GM10266 (cell line): Measurements from ENCODE around the gene ELK1.
A peak's percentile ranks its signal among the peaks of the same experiment; 100 is the strongest.
"Not testable (repeated sequence)": the region's sequence is repeated elsewhere in the genome, so short reads cannot be mapped to it uniquely, and the experiment has no call there.

Source experiments
- DNase-seq: peaks from one replicate; pipeline ENCODE4 v3.0.0; 2012; ENCODE audit errors: extremely low spot score
- CTCF ChIP-seq: IDR thresholded peaks from 2 replicates; pipeline ENCODE4 v1.5.1; 2012; ENCODE audit warnings: mild to moderate bottlenecking, low read depth; ENCODE audit not compliant: control insufficient read depth, insufficient read depth; ENCODE audit errors: missing control alignments

Gene ELK1

GRCh38 chrX:47674776-47675175, 24.4 kb upstream of the ELK1 start:
- no peak for DNase-seq

GRCh38 chrX:47665797-47666196, 15.4 kb upstream of the ELK1 start:
- not testable (repeated sequence) for DNase-seq

More at GRCh38 chrX:47674776-47675175, 24.4 kb upstream of the ELK1 start:
- no peak for TF ChIP-seq CTCF

- no peak for DNase-seq
- TF ChIP-seq CTCF, result no peak
These were observed 14.4 kb upstream of the ELK1 start for GRCh38 chrX:47664737-47665136.

- DNase-seq, result no peak
- no peak for TF ChIP-seq CTCF
These were observed 11.8 kb upstream of the ELK1 start for GRCh38 chrX:47662144-47662657.

- DNase-seq, result no peak
These were observed 11.2 kb upstream of the ELK1 start for GRCh38 chrX:47661539-47661938.

GRCh38 chrX:47659421-47659726, 9.0 kb upstream of the ELK1 start:
- DNase-seq, result no peak
- TF ChIP-seq CTCF, result no peak

More at GRCh38 chrX:47661539-47661938, 11.2 kb upstream of the ELK1 start:
- no peak for TF ChIP-seq CTCF

GRCh38 chrX:47658684-47659420, 8.5 kb upstream of the ELK1 start, which contains the start of gene UXT:
Gene UXT, minus strand, starts transcription at chrX:47659180. Its CDS starts 253 bp downstream, at chrX:47658927.
- peak; percentile 80 for DNase-seq
- no peak for TF ChIP-seq CTCF
